HT1080 (cell line): ENCODE data around the gene AHDC1. TPM values are rescaled to one million over a fixed set of nuclear protein-coding genes. Genes with fewer than 3 reads are reported as not detected.
A peak's percentile ranks its signal among the peaks of the same experiment; 100 is the strongest.

Experiments
- DNase-seq: peaks from one replicate; pipeline ENCODE4 v3.0.0-alpha.2; 2015; ENCODE audit warnings: low read depth
- total RNA-seq: library from RNA; depleted of rRNA; stranded (reverse); fragments of >200 nt; shearing (Covaris generic); gene quantifications from 2 replicates; pipeline ENCODE4 v1.2.3, GENCODE V29; 2014

AHDC1 gene
- total RNA-seq, 1 experiment from 2014 or later, result 10.3 TPM

DNA sequence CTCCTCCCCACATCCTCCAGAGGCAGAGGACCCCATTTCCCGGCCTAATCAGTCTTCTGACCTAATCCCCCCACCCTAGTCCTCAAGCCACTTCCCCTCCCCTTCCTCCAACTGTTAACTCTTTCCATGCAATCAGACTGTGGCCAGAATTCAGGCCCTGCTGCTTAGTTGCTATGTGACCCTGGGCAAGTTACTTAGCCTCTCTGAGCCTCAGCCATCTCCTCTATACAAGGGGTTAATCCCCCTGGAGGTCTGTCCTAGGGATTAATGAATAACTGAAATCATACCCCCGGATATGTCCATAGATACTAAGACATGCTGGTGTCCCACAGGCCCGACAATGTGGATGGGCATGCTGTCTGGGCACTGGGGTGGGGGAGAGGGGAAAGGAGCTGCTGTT lies 18.3 kb downstream of the AHDC1 start:
- no peak for DNase-seq

DNA sequence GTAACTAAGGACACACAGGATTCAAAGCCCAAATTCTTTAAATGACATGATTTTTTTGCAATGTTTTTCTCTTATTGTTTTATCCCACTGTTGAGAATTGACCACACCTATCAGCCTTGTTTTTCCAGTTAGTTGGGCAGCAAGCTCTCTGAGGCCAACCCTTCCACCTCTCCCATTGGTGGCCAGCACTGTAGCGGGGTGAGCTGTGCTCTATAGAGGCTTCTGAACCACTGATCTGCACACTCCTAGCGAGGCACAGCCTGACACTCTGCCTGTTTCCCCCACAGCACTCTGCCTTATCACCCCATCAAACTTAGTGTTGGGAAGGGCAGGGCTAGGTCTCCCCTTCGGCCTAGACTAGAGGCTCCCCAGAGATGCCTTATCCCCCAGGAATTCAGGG lies 19.5 kb downstream of the AHDC1 start:
- DNase-seq, result no peak

DNA sequence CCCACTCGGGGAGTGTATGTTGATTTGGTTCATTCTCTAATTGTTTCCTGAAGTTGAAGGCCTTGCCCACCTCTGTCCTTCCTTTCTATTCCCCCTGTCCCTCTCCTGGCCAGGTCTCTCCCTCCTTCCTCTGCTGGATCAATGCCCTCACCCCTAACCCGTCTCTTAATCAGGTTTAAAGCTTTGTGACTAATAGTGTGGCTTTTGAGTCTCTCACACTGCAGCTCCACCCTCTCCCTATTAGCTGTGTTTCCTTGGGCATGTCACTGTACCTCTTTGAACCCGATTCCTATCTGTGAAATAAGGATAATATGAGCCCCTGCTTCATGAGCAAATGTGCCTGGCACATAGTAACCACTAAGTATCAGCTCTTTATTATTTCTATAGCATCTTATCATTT lies 20.5 kb downstream of the AHDC1 start:
- no peak for DNase-seq

DNA sequence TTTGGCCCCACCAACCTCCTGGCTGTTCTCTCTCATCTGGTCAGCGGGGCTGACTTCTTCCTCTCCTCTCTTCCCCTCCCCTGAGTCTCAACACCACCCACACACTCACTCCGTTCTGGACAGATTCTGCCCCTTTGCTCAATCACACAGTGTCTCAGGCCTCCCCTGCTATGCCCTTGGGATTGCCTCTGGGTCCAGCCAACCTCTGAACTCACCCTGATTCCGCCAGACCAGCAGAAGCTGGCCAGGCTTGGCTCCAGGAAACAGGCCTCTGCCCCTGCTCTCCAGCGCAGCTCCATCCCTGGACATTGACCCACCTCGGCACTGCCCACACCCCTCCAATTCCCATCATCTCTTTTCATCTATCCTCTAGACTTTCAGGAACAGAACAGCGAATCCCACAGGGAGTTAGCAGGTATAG lies 22.1 kb downstream of the AHDC1 start:
- DNase-seq, result no peak

DNA sequence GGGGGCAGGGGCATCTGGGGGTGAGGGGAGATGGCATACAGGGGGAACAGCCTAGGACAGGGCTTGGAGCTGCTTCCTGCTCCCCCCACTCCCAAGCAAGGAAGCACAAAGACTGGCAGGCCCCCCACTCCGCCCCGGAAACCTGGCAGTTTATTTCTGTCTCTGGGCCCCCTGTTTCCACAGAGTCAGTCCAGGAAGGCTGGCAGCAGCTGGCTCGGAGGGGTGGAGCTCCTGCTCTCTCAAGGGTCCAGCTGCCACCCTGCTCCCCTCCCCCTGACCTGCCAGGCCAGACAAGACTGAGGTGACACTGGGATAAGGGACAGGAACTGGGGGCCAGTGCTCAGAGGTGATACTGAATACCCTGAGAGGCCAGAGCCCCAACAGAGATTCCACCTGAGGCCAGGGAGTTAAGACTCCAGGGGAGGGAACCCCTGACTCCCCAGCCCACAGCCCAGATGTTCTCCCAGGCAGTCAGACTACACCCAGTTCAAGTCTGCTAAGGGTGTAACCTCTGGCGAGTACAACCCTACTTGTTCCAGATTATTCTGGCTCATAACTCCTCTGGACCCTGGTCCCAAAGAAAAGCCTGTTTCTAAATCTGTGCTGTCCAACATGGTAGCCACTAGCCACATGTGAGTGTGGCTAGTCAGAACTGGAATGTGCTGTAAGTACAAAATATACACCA lies 26.3 kb downstream of the AHDC1 start:
- no peak for DNase-seq

DNA sequence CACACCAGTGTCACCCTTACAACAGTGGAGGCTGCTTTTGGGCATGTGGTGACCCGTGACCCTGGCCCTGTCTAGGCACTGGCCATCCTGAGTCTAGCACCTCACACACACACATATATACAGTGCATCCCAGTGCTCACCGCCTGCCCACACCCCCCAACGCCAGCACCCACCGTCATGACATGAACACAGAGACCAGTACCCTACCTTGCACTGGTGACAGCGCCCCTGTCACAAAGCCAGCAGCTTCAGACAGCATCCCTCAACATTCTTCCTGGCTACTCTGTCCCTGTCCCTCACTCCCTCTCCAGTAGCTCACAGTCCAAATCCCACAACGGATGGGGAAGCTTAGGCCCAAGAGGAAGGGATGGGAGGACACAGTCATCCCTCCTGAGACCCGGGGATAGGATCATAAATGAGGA lies 27.1 kb downstream of the AHDC1 start:
- DNase-seq, result no peak

DNA sequence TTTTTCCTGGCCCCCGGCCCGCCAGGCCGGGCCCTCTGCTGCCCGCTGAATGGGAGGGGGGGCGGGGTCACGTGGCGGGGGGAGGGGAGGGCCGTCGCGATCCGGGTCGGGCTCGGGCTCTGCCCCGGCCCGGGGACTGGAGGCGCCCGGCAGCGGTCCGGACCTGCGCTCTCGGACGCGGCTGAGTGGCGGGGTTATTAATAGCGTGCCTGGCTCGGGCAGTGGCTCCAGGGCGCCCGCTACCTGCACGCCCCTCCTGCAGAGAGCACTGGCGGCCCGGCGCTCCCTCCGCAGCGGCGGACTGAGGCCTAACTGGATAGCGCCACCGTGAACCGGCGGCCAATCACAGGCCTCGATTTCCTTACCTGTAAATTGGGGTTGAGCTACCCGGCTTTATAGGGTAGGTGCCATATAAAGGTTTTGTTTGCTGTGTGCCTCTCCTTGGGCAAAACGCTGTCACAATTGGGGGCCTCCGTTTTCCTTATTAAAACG lies 28.1 kb downstream of the AHDC1 start:
- peak; percentile 18 for DNase-seq

DNA sequence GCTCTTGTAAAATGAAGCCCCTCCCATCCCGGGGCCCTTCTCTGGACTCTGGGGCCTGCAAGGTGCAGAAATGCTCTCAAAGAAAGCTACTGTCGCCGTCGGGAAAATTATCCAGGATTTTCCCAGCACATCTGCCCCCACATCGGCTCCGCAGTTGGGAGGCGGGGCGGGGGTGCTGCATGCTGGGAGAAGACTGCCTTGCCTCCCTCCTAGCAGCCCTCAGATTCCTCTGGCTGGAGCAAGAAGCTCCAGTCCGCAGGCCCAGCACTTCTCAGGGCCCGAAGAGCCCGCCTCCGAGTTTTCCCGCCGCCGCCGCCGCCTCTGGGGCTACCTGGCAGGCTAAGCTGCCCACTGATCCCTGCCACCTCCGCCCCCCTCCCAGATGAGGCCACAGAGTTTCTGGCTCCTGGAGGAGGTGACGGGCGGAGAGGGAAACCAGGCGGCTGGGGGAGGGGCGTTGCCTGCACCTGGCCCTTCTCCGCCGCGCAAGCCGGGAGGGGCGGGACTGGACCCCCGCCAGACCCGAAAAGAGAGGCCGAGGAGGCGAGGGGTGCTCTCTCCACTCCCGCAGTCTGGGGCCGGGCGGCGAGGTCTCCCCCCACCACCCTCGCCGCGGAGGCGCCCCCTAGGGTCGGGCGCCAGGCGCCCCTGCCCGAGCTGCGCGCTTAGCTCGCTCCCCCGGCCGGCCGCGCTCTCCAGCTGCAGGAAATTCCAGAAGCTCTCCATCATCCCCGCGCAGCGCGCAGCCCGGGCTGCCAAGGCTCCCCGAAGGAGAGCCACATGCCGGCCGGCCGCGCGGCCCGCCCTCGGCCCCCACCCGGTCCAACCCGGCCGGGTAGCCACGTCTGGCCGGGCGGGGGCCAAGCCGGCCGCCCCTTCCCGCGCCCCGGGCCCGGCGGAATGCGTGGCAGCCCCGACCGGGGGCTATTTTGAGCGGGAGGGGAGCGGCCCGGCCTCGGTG lies 28.8 kb downstream of the AHDC1 start:
- DNase-seq, result peak; percentile 56

DNA sequence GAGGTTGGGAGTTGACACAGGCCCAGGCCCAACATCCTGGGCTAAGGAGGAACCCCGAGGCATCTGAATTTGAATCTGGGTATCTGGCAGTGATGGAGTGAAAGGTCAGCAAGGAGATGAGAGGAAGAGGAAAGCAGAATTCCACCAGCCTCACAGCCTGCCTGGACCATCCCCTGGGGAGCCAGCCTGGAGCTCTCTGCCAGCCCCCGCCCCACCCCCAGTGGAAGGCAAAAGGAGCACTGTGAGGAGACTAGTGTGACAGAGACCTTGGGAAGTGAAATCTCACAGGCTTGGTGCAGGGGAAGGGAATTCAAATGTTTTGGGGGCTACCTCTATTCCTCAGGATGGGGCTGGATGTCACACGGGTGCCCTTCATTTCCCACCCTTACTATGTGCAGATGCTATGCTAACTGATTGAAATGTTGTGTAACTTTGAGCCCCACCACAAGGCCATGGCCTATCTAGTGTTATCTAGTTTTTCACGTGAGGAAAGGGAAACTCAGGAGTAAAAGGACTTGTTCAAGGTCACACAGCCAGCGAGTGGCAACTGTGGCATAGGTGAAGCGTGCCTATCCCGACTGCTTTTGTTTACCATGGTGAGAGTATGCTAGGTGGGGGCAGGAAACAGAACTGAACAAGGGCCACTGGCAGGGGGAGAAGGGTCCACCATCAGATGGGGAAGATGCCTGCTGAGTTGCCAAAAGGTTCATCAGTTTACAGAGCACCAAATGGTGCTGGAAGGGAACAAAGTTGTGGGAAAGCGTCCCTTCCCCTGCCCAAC lies 29.8 kb downstream of the AHDC1 start:
- no peak for DNase-seq

DNA sequence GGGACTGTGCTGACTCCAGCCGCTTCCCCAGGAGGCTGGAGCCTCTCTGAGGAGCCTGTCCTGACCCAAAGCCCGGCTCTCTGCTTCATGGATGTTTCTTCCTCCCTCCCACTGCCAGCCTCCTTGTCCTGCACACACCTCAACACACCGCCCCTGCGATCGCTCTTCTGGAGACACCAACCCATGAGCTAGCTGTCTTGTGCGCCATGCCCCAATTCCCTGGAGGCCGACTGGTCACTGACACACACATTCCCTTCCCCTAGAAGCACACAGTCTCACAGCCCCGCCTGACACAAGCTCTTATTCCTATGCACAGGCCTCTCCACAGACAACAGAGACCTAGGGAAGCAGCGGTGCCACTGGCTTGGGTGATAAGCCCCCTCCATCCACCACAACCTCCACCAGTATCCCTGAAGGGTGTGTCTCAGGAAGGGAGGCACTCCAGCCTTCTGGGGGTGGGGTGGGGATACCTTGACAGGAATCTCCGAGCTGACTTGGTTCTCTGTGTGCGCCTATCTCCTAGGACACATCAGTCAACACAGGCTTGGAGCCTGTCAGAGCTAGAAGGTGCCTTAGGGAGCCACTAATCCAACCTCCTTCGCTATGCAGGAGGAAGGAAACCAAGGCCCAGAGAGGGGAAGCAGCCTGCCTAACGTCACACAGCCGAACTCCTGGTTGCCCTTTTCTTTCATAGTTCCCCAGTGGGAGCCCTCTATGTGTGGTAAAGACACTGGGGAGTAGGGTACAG lies 31.1 kb downstream of the AHDC1 start:
- DNase-seq, result no peak

DNA sequence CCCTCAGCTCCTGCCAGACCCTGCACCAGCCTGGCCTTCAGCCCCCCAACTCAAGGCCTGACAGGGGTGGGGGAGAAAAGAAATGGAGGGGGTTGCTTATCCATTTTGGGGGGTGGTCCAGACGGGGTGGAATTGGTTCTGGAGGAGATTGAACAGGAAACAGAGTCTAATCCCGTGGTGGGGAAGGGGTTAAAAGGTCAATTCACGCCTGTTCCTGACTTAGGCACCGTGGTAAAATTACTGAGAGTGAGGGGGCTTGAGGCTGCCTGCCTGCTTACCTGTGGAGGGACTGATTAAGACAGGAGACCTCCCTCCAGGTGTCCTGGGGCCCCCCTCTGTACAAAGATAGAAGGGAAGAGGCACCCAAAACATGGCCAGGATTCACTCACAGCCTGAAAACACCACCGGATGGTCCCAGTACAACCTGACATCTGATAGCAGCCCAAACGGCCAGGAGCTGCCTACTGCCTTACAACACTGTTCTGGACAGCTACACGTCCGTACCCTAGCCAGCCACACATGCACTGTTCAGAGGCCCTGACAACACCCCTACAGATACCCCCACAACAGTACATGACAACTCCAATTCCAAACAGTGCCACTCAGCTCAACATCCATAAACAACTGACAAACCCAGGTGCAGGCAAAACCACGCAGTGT lies 31.8 kb downstream of the AHDC1 start:
- no peak for DNase-seq

DNA sequence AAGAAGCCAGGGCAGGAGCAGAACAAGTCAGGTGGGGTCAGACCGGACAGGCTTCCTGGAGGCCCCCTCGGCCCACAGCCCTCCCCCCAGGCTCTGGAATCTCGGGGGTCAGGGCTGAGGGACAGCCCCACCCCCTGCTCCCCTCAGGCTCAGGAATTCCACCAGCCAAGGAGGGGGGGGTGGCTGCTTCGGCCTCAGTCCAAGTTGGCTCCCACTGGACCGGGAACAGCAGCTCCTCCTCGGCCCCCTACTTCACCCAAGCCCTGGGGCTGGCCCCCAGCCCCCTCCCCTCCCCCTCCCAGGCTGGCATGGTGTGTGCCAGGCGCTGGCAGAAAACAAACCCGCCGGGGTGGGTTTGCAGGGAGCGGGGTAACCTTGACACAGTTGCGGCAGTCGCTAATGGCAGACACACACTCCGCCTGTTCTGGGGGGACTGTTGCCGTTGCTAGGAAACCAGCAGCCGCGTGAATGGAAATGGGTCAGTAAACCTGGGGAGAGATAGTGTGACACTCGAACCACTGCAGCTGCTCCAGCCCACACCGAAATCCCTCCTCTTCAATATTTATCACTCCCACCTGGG lies 32.4 kb downstream of the AHDC1 start:
- DNase-seq, result no peak

DNA sequence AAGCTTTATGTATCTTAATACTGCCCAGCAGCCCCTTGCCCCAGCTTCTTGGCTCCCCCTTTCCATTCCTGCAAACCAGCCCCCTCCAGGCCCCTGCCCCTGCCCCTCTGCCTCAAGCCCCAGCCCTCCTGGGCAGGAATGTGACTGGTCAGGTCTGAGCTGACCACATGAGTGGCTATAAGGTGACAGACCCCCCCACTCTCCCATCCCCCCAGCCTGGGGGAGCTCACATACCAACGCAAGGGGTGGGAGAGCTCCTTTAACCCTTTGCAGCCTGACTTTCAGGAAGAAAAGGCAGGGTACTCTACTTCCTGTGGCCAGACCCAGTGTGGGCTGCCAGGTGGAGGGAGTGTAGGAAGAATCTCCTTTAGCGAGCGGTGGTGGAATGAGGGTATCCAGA lies 33.2 kb downstream of the AHDC1 start:
- DNase-seq, result no peak

DNA sequence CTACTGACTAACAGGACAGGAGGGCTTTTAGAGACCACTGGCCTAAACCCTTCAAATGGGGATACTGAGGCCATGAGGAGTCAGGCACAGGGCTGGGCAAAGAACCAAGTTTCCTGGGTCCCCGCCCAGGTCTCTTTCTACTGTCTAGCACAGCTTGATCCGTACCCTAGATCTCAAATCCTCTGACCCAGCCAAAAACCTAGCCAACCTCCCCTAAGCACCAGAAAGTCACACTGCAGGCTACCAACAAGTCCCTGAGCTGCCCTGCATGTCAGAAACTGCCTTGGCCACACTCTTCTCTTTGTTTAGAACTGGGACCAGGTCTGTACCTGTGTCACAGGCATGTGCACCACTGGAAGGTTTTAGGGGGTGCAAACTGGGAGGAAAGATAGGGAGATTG lies 33.6 kb downstream of the AHDC1 start:
- DNase-seq, result no peak

DNA sequence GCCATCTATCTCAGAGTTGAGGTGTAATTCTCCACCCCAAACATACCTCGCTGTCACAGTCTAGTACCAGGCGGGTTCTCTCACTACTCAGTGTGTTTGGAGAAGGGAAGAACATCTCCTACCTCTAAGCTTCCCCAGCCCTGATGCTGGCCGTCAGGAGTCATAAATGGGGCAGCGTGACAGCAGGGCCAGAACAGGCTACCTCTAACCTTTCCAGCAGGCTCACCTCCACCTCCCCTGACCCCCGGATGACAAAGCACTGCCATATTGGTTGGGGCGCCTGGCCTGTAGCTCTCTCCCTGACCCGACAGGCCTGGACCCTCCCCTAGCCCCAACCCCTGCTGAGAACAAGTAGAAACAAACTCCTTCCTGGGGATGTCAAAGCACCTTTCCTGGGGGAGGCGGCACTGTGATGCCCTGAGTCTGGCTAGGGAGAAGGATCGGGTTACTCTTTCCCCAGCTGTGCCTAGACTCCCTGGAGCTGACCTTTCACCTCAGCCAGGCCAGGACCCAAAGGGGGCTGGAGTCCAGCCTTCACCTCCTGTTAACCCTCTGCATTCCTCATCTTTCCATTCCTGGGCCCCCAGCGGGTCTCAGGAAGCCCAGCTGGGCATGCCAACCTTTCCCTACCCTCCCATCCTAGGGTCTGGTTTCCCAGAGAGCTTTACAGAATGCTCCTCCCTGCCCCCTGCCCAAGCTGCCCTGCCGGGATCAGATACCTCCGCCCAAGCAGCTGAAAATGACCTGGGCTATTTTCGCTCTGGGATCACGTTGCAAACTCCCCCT lies 34.2 kb downstream of the AHDC1 start:
- DNase-seq, result no peak

DNA sequence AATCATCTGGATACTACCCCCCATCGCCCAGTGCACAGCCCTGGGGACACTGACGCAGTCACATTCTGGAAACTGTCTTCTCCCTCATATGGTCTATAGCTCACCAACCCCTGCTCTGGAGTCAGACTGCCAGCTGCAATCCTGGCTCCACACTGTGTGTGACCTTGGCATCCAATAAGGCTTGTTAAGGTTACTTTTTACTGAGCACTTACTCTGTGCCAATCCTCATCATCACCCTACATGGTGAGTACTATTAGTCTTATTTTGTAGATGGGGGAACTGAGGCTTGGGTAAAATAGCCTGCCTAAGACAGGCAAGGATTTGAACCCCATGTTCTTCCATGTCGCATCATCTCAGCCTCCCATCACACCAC lies 34.9 kb downstream of the AHDC1 start:
- DNase-seq, result no peak

DNA sequence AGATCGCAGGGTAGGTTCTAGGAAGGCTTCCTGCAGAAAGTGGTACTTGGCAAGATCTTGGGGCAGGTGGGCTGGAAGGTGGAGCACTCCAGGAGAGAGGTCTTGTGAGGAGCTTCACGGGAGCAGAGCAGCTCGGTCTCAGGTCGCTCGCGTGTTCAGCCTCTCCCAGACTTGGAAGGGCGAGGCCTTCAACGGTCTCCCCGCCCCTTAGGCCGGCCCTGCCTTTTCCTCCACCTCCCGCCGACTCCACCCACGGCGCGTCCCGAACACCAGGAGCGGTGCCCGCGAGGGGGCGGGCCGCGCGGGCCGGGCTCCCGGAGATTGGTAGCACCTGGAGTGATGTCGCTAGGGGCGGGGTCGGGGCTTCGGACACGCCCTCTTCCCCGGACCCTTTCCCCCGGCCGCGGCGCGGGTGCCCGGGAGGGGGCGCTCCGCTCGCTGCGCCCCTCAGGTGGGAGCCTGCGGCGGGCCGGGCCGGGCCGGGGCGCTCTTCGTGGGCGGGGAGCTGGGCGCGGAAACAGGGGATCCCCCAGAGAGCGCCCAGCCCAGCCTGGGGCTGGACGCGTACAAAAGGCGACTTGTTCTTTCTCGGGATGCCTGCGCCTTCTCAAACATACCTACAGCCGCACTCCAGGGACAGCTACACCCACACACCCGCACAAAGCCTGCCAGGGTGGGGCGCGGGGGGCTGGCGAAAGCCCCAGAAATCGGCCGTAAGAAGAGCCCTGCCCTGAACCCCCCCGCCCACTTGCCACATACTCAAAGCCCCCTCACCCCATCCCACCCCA lies 35.5 kb downstream of the AHDC1 start:
- peak; percentile 72 for DNase-seq

DNA sequence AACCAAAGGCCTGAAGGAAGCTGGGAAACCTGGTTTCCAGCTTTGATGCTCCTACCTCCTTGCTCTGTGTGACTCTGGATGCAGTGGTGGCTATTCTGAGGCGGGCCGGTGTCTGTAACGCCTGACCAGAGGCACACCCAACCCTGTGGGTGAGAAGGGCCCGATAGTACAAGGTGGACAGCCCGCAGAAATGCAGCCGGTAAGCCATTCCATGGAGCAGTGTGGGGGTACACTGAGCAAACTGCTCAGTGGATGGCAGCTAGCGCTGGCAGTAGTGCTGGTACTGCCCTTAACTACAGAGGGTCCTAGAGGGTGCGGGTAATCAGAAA lies 36.0 kb downstream of the AHDC1 start:
- DNase-seq, result no peak

DNA sequence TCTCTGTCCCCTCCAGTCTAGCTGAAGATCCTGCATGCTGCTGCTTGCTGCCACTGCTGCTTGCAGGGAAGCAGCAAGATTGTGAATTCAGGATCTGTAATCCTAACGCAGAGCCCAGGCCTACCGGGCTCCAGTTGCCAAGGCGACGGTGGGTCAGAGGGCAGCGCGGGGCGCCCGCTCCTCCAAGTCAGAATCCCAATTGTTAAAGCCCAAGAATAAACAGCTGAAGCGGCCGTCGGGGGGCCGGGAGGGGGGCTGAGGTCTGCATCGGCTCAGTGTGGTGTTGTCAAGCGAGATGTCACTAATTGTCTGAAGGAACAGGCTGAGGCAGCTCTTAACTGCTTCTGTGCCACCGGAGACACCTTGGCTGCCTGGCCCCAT lies 36.8 kb downstream of the AHDC1 start:
- no peak for DNase-seq
